HEK293 (cell line): ENCODE measurements around the gene PACS1.

Experiments
- CTCF ChIA-PET: fragments of 350-600 bp; formaldehyde crosslinking; extraction: SDS; loops from one replicate; lab custom pipeline; 2021; ENCODE audit warnings: antibody characterized with exemption; lab: Yijun Ruan, JAX
- POLR2A ChIA-PET: fragments of 300-600 bp; formaldehyde crosslinking; extraction: SDS; loops from one replicate; lab custom pipeline; 2020; ENCODE audit warnings: antibody characterized with exemption, inconsistent platforms; lab: Yijun Ruan, JAX
- H3K27ac ChIP-seq: fragments of 200-500 bp; sonication (Bioruptor generic); 2 replicates; pipeline ENCODE4 v1.5.1; 2014; ENCODE audit warnings: low read depth, low read length, control low read depth, inconsistent platforms; ENCODE audit errors: extremely low read depth
- H3K36me3 ChIP-seq, 2 experiments: fragments of 200-500 bp in 1 of 2; sonication (Bioruptor generic) in 1 of 2; 1 replicate in 1 of 2; 2 replicates in 1 of 2; pipeline ENCODE4 v1.5.1; 2014 to 2017; ENCODE audit warnings: inconsistent platforms in 2 of 2, low read length in 2 of 2; ENCODE audit not compliant: control insufficient read depth in 2 of 2, insufficient read depth in 1 of 2
- H3K4me1 ChIP-seq: fragments of 200-500 bp; sonication (Bioruptor generic); 2 replicates; pipeline ENCODE4 v1.5.1; 2014; ENCODE audit warnings: mild to moderate bottlenecking, low read length, inconsistent platforms; ENCODE audit not compliant: control insufficient read depth, insufficient read depth
- H3K4me3 ChIP-seq: 2 replicates; pipeline ENCODE4 v1.5.1; 2011; ENCODE audit warnings: low read depth, mild to moderate bottlenecking, control low read depth, low read length, moderate library complexity
- H3K9me3 ChIP-seq: fragments of 200-500 bp; sonication (Bioruptor generic); 2 replicates; pipeline ENCODE4 v1.5.1; 2014; ENCODE audit warnings: low read depth, low read length, inconsistent platforms; ENCODE audit not compliant: control insufficient read depth, insufficient read depth
- EGR2 ChIP-seq: fragments of 450-650 bp; formaldehyde crosslinking; IDR thresholded peaks from 2 replicates; pipeline ENCODE4 v1.5.1; 2016; ENCODE audit warnings: low read depth, missing biosample characterization, missing genetic modification characterization
- GLI4 ChIP-seq: fragments of 450-650 bp; formaldehyde crosslinking; IDR thresholded peaks from 2 replicates; pipeline ENCODE4 v1.5.1; 2016; ENCODE audit warnings: missing biosample characterization, missing genetic modification characterization
- KLF9 ChIP-seq: fragments of 450-650 bp; formaldehyde crosslinking; IDR thresholded peaks from 2 replicates; pipeline ENCODE4 v1.5.1; 2016; ENCODE audit warnings: missing biosample characterization, missing genetic modification characterization, low read depth
- OSR2 ChIP-seq: fragments of 450-650 bp; formaldehyde crosslinking; IDR thresholded peaks from 2 replicates; pipeline ENCODE4 v1.5.1; 2016; ENCODE audit warnings: missing biosample characterization, missing genetic modification characterization
- RBAK ChIP-seq: fragments of 450-650 bp; formaldehyde crosslinking; IDR thresholded peaks from 2 replicates; pipeline ENCODE4 v1.5.1; 2016; ENCODE audit warnings: missing biosample characterization, missing genetic modification characterization
- SALL2 ChIP-seq: fragments of 450-650 bp; formaldehyde crosslinking; IDR thresholded peaks from 2 replicates; pipeline ENCODE4 v1.5.0; 2017; ENCODE audit warnings: missing biosample characterization, mild to moderate bottlenecking, missing genetic modification characterization, borderline replicate concordance
- ZBTB7A ChIP-seq: fragments of 450-650 bp; formaldehyde crosslinking; IDR thresholded peaks from 2 replicates; pipeline ENCODE4 v1.5.1; 2016; ENCODE audit warnings: low read depth, missing biosample characterization, missing genetic modification characterization
- ZFP37 ChIP-seq: fragments of 450-650 bp; formaldehyde crosslinking; IDR thresholded peaks from 2 replicates; pipeline ENCODE4 v1.5.1; 2016; ENCODE audit warnings: missing biosample characterization, missing genetic modification characterization
- ZNF138 ChIP-seq: fragments of 450-650 bp; formaldehyde crosslinking; IDR thresholded peaks from 2 replicates; pipeline ENCODE4 v1.5.1; 2016; ENCODE audit warnings: missing biosample characterization, missing genetic modification characterization, borderline replicate concordance
- ZNF148 ChIP-seq: fragments of 450-650 bp; formaldehyde crosslinking; IDR thresholded peaks from 2 replicates; pipeline ENCODE4 v1.5.0; 2017; ENCODE audit warnings: missing biosample characterization, missing genetic modification characterization, borderline replicate concordance
- ZNF202 ChIP-seq: fragments of 450-650 bp; formaldehyde crosslinking; IDR thresholded peaks from 2 replicates; pipeline ENCODE4 v1.5.1; 2016; ENCODE audit warnings: missing biosample characterization, missing genetic modification characterization, borderline replicate concordance
- ZNF596 ChIP-seq: fragments of 450-650 bp; IDR thresholded peaks from 2 replicates; pipeline ENCODE4 v1.5.0; 2018; ENCODE audit warnings: missing biosample characterization, mild to moderate bottlenecking, missing genetic modification characterization, moderate library complexity
- ZNF701 ChIP-seq: fragments of 450-650 bp; formaldehyde crosslinking; IDR thresholded peaks from 2 replicates; pipeline ENCODE4 v1.5.1; 2016; ENCODE audit warnings: missing biosample characterization, missing genetic modification characterization
- ZNF768 ChIP-seq: fragments of 450-650 bp; formaldehyde crosslinking; IDR thresholded peaks from 2 replicates; pipeline ENCODE4 v1.5.1; 2018; ENCODE audit warnings: missing biosample characterization, mild to moderate bottlenecking, missing genetic modification characterization
- TF ChIP-seq, protein P1 (sequence below): fragments of 450-650 bp; formaldehyde crosslinking; IDR thresholded peaks from 2 replicates; pipeline ENCODE4; 2016; ENCODE audit warnings: missing biosample characterization, missing genetic modification characterization
- TF ChIP-seq, protein P2 (sequence below): fragments of 450-650 bp; formaldehyde crosslinking; IDR thresholded peaks from 2 replicates; pipeline ENCODE4 v1.5.1; 2016; ENCODE audit warnings: missing biosample characterization, missing genetic modification characterization
- TF ChIP-seq, protein P3 (sequence below): fragments of 450-650 bp; formaldehyde crosslinking; IDR thresholded peaks from 2 replicates; pipeline ENCODE4 v1.5.1; 2016; ENCODE audit warnings: missing biosample characterization, missing genetic modification characterization
- TF ChIP-seq, protein P4 (sequence below): fragments of 450-650 bp; formaldehyde crosslinking; IDR thresholded peaks from 2 replicates; pipeline ENCODE4 v1.5.1; 2016; ENCODE audit warnings: missing biosample characterization, missing genetic modification characterization
- TF ChIP-seq, protein P5 (sequence below): fragments of 450-650 bp; formaldehyde crosslinking; IDR thresholded peaks from 2 replicates; pipeline ENCODE4 v1.5.1; 2016; ENCODE audit warnings: missing biosample characterization, missing genetic modification characterization

PACS1 gene

DNA sequence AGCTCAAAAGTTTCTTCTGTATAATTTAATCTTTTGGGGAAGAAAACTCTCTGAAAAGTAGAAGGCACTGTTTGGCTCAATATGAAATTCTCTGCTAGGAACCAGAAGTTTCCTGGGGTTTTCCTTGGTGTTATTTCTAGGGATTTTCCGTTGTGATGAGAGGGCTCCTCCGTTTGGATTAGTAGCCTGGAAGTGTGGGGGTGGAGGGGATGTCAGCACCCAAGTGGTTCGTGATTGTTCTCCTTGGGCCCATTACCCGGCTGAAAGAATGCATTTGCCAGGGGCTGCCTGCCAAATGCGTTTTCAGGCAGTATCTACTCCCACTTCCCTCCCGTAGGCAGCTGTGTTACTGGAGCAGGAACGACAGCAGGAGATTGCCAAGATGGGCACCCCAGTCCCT is 13.6 kb upstream of the PACS1 start:
- Histone ChIP-seq H3K4me1 (no peaks in the 10 kb centered on the region; the same call in 1 of the 2 replicates), H3K27ac (no peak overlapping the region), H3K4me3 (no peak overlapping the region), H3K36me3 (peaks cover 42 to 86% of the 10 kb centered on the region in 2 experiments), H3K9me3 (no peaks in the 10 kb centered on the region)
- POLR2A ChIA-PET, result interaction anchor here (0.6 to 0.9 kb wide), 3 partner anchors 14 to 435 kb away, joined by 3 to 7 read pairs (median 3); no protein-coding TSS in a partner anchor
- CTCF ChIA-PET, result interaction anchor here (1.2 to 2.3 kb wide), 3 partner anchors 9 to 12 kb away, joined by 4 to 20 read pairs (median 15); no protein-coding TSS in a partner anchor
- peak; percentile 33; the same call in 1 of the 2 replicates for TF ChIP-seq EGR2 (tag by site-specific recombination)
- TF ChIP-seq, protein P1, sequence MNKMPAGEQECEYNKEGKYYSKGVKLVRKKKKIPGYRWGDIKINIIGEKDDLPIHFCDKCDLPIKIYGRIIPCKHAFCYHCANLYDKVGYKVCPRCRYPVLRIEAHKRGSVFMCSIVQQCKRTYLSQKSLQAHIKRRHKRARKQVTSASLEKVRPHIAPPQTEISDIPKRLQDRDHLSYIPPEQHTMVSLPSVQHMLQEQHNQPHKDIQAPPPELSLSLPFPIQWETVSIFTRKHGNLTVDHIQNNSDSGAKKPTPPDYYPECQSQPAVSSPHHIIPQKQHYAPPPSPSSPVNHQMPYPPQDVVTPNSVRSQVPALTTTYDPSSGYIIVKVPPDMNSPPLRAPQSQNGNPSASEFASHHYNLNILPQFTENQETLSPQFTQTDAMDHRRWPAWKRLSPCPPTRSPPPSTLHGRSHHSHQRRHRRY (tag by site-specific recombination), result no peak

GRCh38 chr11:66059966-66060680 is 9.9 kb upstream of the PACS1 start:
- Histone ChIP-seq H3K9me3 (no peaks in the 10 kb centered on the region), H3K4me1 (no peaks in the 10 kb centered on the region), H3K27ac (no peak overlapping the region), H3K36me3 (peaks cover 50 to 98% of the 10 kb centered on the region in 2 experiments), H3K4me3 (no peak overlapping the region)
- POLR2A ChIA-PET, result interaction anchor here (0.6 to 1.9 kb wide), 5 partner anchors 8 to 59 kb away, joined by 3 to 10 read pairs (median 4); partner anchors contain the start of gene SF3B2
- TF ChIP-seq GLI4 (tag by site-specific recombination) (no peak), ZFP37 (tag by site-specific recombination) (no peak), KLF9 (tag by site-specific recombination) (no peak), SALL2 (no peak), ZNF148 (tag by site-specific recombination) (no peak), OSR2 (tag by site-specific recombination) (no peak), ZNF768 (no peak), ZNF701 (no peak)
- TF ChIP-seq, protein P2, sequence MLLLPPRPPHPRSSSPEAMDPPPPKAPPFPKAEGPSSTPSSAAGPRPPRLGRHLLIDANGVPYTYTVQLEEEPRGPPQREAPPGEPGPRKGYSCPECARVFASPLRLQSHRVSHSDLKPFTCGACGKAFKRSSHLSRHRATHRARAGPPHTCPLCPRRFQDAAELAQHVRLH (tag by site-specific recombination), result no peak
- TF ChIP-seq, protein P3, sequence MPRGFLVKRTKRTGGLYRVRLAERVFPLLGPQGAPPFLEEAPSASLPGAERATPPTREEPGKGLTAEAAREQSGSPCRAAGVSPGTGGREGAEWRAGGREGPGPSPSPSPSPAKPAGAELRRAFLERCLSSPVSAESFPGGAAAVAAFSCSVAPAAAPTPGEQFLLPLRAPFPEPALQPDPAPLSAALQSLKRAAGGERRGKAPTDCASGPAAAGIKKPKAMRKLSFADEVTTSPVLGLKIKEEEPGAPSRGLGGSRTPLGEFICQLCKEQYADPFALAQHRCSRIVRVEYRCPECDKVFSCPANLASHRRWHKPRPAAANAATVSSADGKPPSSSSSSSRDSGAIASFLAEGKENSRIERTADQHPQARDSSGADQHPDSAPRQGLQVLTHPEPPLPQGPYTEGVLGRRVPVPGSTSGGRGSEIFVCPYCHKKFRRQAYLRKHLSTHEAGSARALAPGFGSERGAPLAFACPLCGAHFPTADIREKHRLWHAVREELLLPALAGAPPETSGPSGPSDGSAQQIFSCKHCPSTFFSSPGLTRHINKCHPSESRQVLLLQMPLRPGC (tag by site-specific recombination), result no peak
- TF ChIP-seq, protein P4, sequence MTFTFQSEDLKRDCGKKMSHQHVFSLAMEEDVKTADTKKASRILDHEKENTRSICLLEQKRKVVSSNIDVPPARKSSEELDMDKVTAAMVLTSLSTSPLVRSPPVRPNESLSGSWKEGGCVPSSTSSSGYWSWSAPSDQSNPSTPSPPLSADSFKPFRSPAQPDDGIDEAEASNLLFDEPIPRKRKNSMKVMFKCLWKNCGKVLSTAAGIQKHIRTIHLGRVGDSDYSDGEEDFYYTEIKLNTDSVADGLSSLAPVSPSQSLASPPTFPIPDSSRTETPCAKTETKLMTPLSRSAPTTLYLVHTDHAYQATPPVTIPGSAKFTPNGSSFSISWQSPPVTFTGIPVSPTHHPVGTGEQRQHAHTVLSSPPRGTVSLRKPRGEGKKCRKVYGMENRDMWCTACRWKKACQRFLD, result no peak
- CTCF ChIA-PET, result interaction anchor here (0.5 to 2.6 kb wide), 4 partner anchors 8 to 222 kb away, joined by 3 to 21 read pairs (median 4); no protein-coding TSS in a partner anchor

DNA sequence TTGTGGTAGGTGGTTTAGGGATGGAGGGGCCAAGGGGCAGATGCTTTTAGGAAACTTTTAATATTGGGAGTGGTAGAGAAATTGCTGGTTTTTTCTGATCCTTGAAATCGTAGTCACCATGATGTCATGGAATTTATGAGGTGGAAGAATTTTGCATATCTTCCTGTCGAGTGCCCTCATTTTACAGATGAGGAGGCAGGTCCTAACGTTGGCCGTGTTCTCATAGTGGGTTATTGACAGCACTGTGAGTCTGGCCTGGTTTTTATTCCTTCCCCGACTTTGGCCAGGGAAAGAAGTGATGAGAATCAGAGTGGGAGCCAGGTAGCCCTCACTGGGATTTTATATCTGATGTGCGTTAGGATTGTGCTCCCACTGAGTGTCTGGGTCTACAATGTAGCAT is 8.8 kb upstream of the PACS1 start:
- CTCF ChIA-PET, result no interaction called here
- TF ChIP-seq ZNF596 (tag by site-specific recombination), result no peak
- TF ChIP-seq, protein P5, sequence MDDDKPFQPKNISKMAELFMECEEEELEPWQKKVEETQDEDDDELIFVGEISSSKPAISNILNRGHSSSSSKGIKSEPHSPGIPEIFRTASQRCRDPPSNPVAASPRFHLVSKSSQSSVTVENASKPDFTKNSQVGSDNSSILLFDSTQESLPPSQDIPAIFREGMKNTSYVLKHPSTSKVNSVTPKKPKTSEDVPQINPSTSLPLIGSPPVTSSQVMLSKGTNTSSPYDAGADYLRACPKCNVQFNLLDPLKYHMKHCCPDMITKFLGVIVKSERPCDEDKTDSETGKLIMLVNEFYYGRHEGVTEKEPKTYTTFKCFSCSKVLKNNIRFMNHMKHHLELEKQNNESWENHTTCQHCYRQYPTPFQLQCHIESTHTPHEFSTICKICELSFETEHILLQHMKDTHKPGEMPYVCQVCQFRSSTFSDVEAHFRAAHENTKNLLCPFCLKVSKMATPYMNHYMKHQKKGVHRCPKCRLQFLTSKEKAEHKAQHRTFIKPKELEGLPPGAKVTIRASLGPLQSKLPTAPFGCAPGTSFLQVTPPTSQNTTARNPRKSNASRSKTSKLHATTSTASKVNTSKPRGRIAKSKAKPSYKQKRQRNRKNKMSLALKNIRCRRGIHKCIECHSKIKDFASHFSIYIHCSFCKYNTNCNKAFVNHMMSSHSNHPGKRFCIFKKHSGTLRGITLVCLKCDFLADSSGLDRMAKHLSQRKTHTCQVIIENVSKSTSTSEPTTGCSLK (tag by site-specific recombination), result no peak
- TF ChIP-seq, protein P4, result no peak
- no peak for TF ChIP-seq ZBTB7A (tag by site-specific recombination)
- TF ChIP-seq ZNF138, result no peak
- TF ChIP-seq RBAK, result no peak
- TF ChIP-seq ZNF202 (tag by site-specific recombination), result no peak

More for the DNA sequence above, 8.8 kb upstream of the PACS1 start:
- H3K27ac ChIP-seq, result no peak overlapping the region
- H3K36me3 ChIP-seq, result peaks cover 45 to 95% of the 10 kb centered on the region in 2 experiments
- H3K4me3 ChIP-seq, result no peak overlapping the region
- no peaks in the 10 kb centered on the region for H3K9me3 ChIP-seq
- no peaks in the 10 kb centered on the region for H3K4me1 ChIP-seq
- POLR2A ChIA-PET, result interaction anchor here (1.7 to 2.6 kb wide), 2 partner anchors 9 to 10 kb away, joined by 4 to 7 read pairs; partner anchors contain the start of gene SF3B2
